Measurements from ENCODE around the gene CDH12. TPM values are rescaled to one million over a fixed set of nuclear protein-coding genes. Genes with fewer than 3 reads are reported as not detected.
"Not testable (repeated sequence)": the region's sequence is repeated elsewhere in the genome, so short reads cannot be mapped to it uniquely, and the experiment has no call there.

CDH12 gene
- not detected in 2 replicates for total RNA-seq
- polyA plus RNA-seq (2012) = not detected

- DNase-seq (ENCODE audit: low read depth) = no peak
Observed at GRCh38 chr5:22852807-22853660, at the start of gene CDH12. TSS of gene CDH12 (minus strand) at chr5:22853344.

- no peak for DNase-seq (ENCODE audit: low read depth)
Observed at GRCh38 chr5:22901885-22902284, 48.7 kb upstream of the CDH12 start.

- DNase-seq (ENCODE audit: low read depth) = no peak
Observed at GRCh38 chr5:22900801-22901310, 47.7 kb upstream of the CDH12 start.

- no peak for DNase-seq (ENCODE audit: low read depth)
Observed at GRCh38 chr5:22899341-22899740, 46.2 kb upstream of the CDH12 start.

GRCh38 chr5:22896152-22896551, 43.0 kb upstream of the CDH12 start:
- DNase-seq (ENCODE audit: low read depth) = no peak

GRCh38 chr5:22892441-22892840, 39.3 kb upstream of the CDH12 start:
- no peak for DNase-seq (ENCODE audit: low read depth)

- no peak for DNase-seq (ENCODE audit: low read depth)
Observed at GRCh38 chr5:22889720-22890119, 36.6 kb upstream of the CDH12 start.

- DNase-seq (ENCODE audit: low read depth) = no peak
Observed at GRCh38 chr5:22887566-22887965, 34.4 kb upstream of the CDH12 start.

GRCh38 chr5:22858911-22859310, 5.8 kb upstream of the CDH12 start:
- not testable (repeated sequence) for DNase-seq (ENCODE audit: low read depth)

- DNase-seq (ENCODE audit: low read depth) = no peak
Observed at GRCh38 chr5:22855824-22856223, 2.7 kb upstream of the CDH12 start.

GRCh38 chr5:22850981-22851380, 2.2 kb downstream of the CDH12 start:
- no peak for DNase-seq (ENCODE audit: low read depth)

GRCh38 chr5:22846693-22847092, 6.5 kb downstream of the CDH12 start:
- DNase-seq (ENCODE audit: low read depth) = no peak

GRCh38 chr5:22844636-22845035, 8.5 kb downstream of the CDH12 start:
- DNase-seq (ENCODE audit: low read depth) = no peak

GRCh38 chr5:22844155-22844554, 9.0 kb downstream of the CDH12 start:
- no peak for DNase-seq (ENCODE audit: low read depth)

- DNase-seq (ENCODE audit: low read depth) = no peak
Observed at GRCh38 chr5:22842574-22842973, 10.6 kb downstream of the CDH12 start.

GRCh38 chr5:22837803-22838202, 15.3 kb downstream of the CDH12 start:
- no peak for DNase-seq (ENCODE audit: low read depth)

- DNase-seq (ENCODE audit: low read depth) = peak; percentile 0
Observed at GRCh38 chr5:22835686-22836085, 17.5 kb downstream of the CDH12 start.

- DNase-seq (ENCODE audit: low read depth) = no peak
Observed at GRCh38 chr5:22793463-22793862, 59.7 kb downstream of the CDH12 start.

- no peak for DNase-seq (ENCODE audit: low read depth)
Observed at GRCh38 chr5:22787807-22788206, 65.3 kb downstream of the CDH12 start.

GRCh38 chr5:22787398-22787797, 65.7 kb downstream of the CDH12 start:
- no peak for DNase-seq (ENCODE audit: low read depth)

GRCh38 chr5:22780756-22781155, 72.4 kb downstream of the CDH12 start:
- DNase-seq (ENCODE audit: low read depth) = no peak

- DNase-seq (ENCODE audit: low read depth) = no peak
Observed at GRCh38 chr5:22779499-22779898, 73.6 kb downstream of the CDH12 start.

- DNase-seq (ENCODE audit: low read depth) = no peak
Observed at GRCh38 chr5:22776285-22776684, 76.9 kb downstream of the CDH12 start.

Measured in myocyte (in vitro differentiated cells).